Keratinocyte (primary cell): ENCODE results near the gene SESN3. TPM values are rescaled to one million over a fixed set of nuclear protein-coding genes. Genes with fewer than 3 reads are reported as not detected.

Experiments
- DNase-seq: peaks from one replicate; pipeline ENCODE4 v3.0.0-alpha.2; 2011; ENCODE audit warnings: low read depth, missing footprints, low spot score
- FAIRE-seq: peaks from 2 replicates; lab custom pipeline; 2011; peaks lifted over from hg19 to GRCh38; lab: Jason Lieb, UNC
- H2AFZ ChIP-seq: 2 replicates; pipeline ENCODE4 v1.6.0; 2012; ENCODE audit warnings: low read length, control low read depth, inconsistent platforms; ENCODE audit not compliant: control insufficient read depth
- H3K27ac ChIP-seq: 2 replicates; pipeline ENCODE4 v1.5.1; 2011; ENCODE audit warnings: low read length; ENCODE audit not compliant: control insufficient read depth, insufficient read depth
- H3K27me3 ChIP-seq: 3 replicates; pipeline ENCODE4 v1.6.0; 2011; ENCODE audit warnings: low read length; ENCODE audit not compliant: control insufficient read depth, insufficient read depth; ENCODE audit errors: extremely low read depth
- H3K36me3 ChIP-seq, 2 experiments: 2 replicates in 1 of 2; 3 replicates in 1 of 2; pipeline ENCODE4 v1.5.1; 2011; ENCODE audit warnings: low read length in 2 of 2, mild to moderate bottlenecking in 1 of 2; ENCODE audit not compliant: control insufficient read depth in 2 of 2, insufficient read depth in 2 of 2; ENCODE audit errors: extremely low read depth in 1 of 2
- H3K4me1 ChIP-seq: 3 replicates; pipeline ENCODE4 v1.5.1; 2011; ENCODE audit warnings: low read length; ENCODE audit not compliant: control insufficient read depth, insufficient read depth; ENCODE audit errors: extremely low read depth
- H3K4me2 ChIP-seq: 3 replicates; pipeline ENCODE4 v1.6.0; 2011; ENCODE audit warnings: low read depth, low read length; ENCODE audit not compliant: control insufficient read depth, insufficient read depth; ENCODE audit errors: extremely low read depth
- H3K4me3 ChIP-seq, 3 experiments: fragments of 200-600 bp in 1 of 3; sonication (generic) in 1 of 3; 2 replicates in 2 of 3; 3 replicates in 1 of 3; pipeline ENCODE4 v1.5.1; 2011 to 2016; ENCODE audit warnings: low read length in 3 of 3, mild to moderate bottlenecking in 3 of 3, control low read depth in 2 of 3, inconsistent platforms in 1 of 3, low read depth in 1 of 3, mixed read lengths in 1 of 3, mixed run types in 1 of 3, moderate library complexity in 1 of 3; ENCODE audit not compliant: control insufficient read depth in 2 of 3, insufficient read depth in 2 of 3; ENCODE audit errors: extremely low read depth in 1 of 3
- H3K79me2 ChIP-seq: 2 replicates; pipeline ENCODE4 v1.6.0; 2012; ENCODE audit warnings: low read length; ENCODE audit not compliant: control insufficient read depth, insufficient read depth
- H3K9ac ChIP-seq: 3 replicates; pipeline ENCODE4 v1.6.0; 2011; ENCODE audit warnings: low read length; ENCODE audit not compliant: control insufficient read depth, insufficient read depth; ENCODE audit errors: extremely low read depth
- H3K9me1 ChIP-seq: 3 replicates; pipeline ENCODE4 v1.6.0; 2011; ENCODE audit warnings: low read length; ENCODE audit not compliant: control insufficient read depth, insufficient read depth; ENCODE audit errors: extremely low read depth
- H3K9me3 ChIP-seq: 2 replicates; pipeline ENCODE4 v1.5.1; 2012; ENCODE audit warnings: low read depth, low read length; ENCODE audit not compliant: control insufficient read depth
- H4K20me1 ChIP-seq: 3 replicates; pipeline ENCODE4 v1.6.0; 2011; ENCODE audit warnings: low read length; ENCODE audit not compliant: control insufficient read depth, insufficient read depth; ENCODE audit errors: extremely low read depth
- EZH2 ChIP-seq: IDR thresholded peaks from one replicate; pipeline ENCODE4 v1.6.1; 2012; ENCODE audit warnings: inconsistent platforms, mild to moderate bottlenecking, low read length, moderate library complexity
- dilution Hi-C: fragments of 300-500 bp; cut with MboI; formaldehyde crosslinking; loops from one replicate; pipeline ENCODE4 v1.7.0; 2020; ENCODE audit warnings: low sequenced_read_pairs; ENCODE audit not compliant: extremely low pct_ligation_motif_present
- polyA plus RNA-seq, 5 experiments: library from polyadenylated mRNA; depleted of rRNA in 3 of 5; stranded (reverse) in 3 of 5; stranded (forward) in 1 of 5; unstranded in 1 of 5; fragments of >200 nt; gene quantifications; 1 replicate in 1 of 5; 2 replicates in 3 of 5; 3 replicates in 1 of 5; pipeline versions ENCODE4 v1.2.1 to v1.2.3, GENCODE V29; 2011 to 2012; ENCODE audit warnings: missing spikeins in 2 of 5, low read depth in 1 of 5, low replicate concordance in 1 of 5
- TF ChIP-seq, protein P1 (sequence below), 3 experiments: IDR thresholded peaks in 1 of 3; conservative IDR thresholded peaks in 1 of 3; optimal IDR thresholded peaks in 1 of 3; 2 replicates in 2 of 3; 3 replicates in 1 of 3; pipeline versions ENCODE3 to v1.5.1; 2011; ENCODE audit warnings: low read length in 3 of 3, mild to moderate bottlenecking in 3 of 3, moderate library complexity in 2 of 3, control low read depth in 1 of 3, inconsistent platforms in 1 of 3; ENCODE audit not compliant: insufficient read depth in 2 of 3; ENCODE audit errors: extremely low read depth in 1 of 3

Gene SESN3
- polyA plus RNA-seq, 1 donor (not counting 4 experiments of a cell fraction or from before 2014, with no cell fraction given), result 35.2 TPM

DNA sequence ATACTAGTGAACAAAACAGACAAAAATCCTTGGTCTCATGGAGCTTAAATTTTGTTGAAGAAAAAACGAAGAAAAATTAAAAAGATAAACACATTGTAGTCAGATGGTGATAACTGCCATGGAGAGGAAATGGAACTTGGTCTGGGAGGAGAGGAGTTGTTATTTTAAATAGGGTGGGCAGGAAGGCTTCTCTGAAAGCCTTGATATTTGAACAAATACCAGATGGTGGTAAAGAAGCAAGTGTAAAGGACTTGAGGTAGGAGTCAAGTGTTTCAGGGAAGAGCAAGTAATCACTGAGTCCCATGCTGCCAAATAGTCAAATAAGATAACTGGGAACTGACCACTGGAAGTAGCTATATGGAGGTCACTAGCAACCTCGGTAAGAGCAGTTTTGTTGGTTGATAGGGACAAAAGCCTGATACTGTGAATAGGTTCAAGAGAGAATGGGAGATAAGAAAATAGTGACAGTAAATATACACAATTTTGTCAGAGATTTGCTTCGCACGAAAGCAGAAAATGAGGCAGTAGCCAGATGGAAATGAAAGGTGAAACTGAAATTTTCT is 55.1 kb downstream of the SESN3 start:
- no peaks in the 10 kb centered on the region for H3K9me3 ChIP-seq
- DNase-seq (no peak), FAIRE-seq (no peak)
- peaks cover 2 to 3% of the 10 kb centered on the region in 2 experiments for H3K36me3 ChIP-seq
- dilution Hi-C loops, result no loop called here
- TF ChIP-seq EZH2, result no peak
- TF ChIP-seq, protein P1, sequence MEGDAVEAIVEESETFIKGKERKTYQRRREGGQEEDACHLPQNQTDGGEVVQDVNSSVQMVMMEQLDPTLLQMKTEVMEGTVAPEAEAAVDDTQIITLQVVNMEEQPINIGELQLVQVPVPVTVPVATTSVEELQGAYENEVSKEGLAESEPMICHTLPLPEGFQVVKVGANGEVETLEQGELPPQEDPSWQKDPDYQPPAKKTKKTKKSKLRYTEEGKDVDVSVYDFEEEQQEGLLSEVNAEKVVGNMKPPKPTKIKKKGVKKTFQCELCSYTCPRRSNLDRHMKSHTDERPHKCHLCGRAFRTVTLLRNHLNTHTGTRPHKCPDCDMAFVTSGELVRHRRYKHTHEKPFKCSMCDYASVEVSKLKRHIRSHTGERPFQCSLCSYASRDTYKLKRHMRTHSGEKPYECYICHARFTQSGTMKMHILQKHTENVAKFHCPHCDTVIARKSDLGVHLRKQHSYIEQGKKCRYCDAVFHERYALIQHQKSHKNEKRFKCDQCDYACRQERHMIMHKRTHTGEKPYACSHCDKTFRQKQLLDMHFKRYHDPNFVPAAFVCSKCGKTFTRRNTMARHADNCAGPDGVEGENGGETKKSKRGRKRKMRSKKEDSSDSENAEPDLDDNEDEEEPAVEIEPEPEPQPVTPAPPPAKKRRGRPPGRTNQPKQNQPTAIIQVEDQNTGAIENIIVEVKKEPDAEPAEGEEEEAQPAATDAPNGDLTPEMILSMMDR (optimal IDR thresholded peaks at IDR 0.05 in 1 of 3, IDR thresholded peaks at IDR 0.05 in 1 of 3, conservative IDR thresholded peaks at IDR 0.05 in 1 of 3; ENCODE audit: extremely low read depth in 1 of 3, insufficient read depth in 2 of 3, low read length in 3 of 3), result no peak
- no peak overlapping the region for H2AFZ ChIP-seq
- H3K27me3 ChIP-seq, result no peaks in the 10 kb centered on the region
- H3K9ac ChIP-seq, result no peak overlapping the region
- no peaks in the 10 kb centered on the region for H3K79me2 ChIP-seq
- no peaks in the 10 kb centered on the region for H3K4me1 ChIP-seq
- H3K4me2 ChIP-seq, result no peak overlapping the region
- no peaks in the 10 kb centered on the region for H3K9me1 ChIP-seq
- no peak overlapping the region for H3K4me3 ChIP-seq
- no peaks in the 10 kb centered on the region for H4K20me1 ChIP-seq
- H3K27ac ChIP-seq, result no peak overlapping the region

DNA sequence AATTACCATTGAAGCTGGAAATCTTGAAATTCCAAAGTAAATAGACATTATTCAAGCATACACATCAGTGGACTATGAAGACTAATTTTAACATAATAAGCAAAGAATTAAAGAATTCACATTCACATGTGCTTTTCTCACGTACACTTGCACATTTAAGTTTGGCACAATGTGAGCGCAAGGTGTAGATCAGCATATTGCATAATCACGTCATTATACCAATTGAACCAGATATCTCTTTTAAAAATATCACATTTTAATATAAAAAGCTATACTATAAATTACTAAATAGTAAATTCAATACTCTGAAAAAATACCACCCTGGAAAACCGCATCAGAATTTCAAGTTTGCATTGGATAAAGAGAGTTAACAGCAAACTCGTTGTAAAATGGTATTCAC is 60.7 kb downstream of the SESN3 start:
- Histone ChIP-seq H3K4me3 (no peak overlapping the region), H2AFZ (no peak overlapping the region), H3K4me2 (no peak overlapping the region), H3K36me3 (peaks cover 0 to 3% of the 10 kb centered on the region in 2 experiments), H3K27ac (no peak overlapping the region), H4K20me1 (no peaks in the 10 kb centered on the region), H3K27me3 (no peaks in the 10 kb centered on the region), H3K9me1 (no peaks in the 10 kb centered on the region), H3K4me1 (no peaks in the 10 kb centered on the region), H3K9ac (no peak overlapping the region), H3K9me3 (no peaks in the 10 kb centered on the region), H3K79me2 (no peaks in the 10 kb centered on the region)
- TF ChIP-seq EZH2, result no peak
- TF ChIP-seq, protein P1 (optimal IDR thresholded peaks at IDR 0.05 in 1 of 3, IDR thresholded peaks at IDR 0.05 in 1 of 3, conservative IDR thresholded peaks at IDR 0.05 in 1 of 3; ENCODE audit: extremely low read depth in 1 of 3, insufficient read depth in 2 of 3, low read length in 3 of 3), result no peak
- no peak for FAIRE-seq
- no peak for DNase-seq
- dilution Hi-C loops, result no loop called here
